HL-60 (cell line): ENCODE data around the gene KDM3B.

Experiments
- DNase-seq, 2 experiments: peaks; one replicate each; pipeline ENCODE4 v3.0.0-alpha.2; 2010 to 2020; ENCODE audit warnings: low read depth in 1 of 2, low spot score in 1 of 2
- H3K27ac ChIP-seq: fragments of 250-450 bp; sonication (Bioruptor Pico); replicated peaks from 2 replicates; pipeline ENCODE4 v1.5.1; 2020; ENCODE audit warnings: mild to moderate bottlenecking, moderate library complexity
- H3K27me3 ChIP-seq: fragments of 250-450 bp; sonication (Bioruptor Pico); 2 replicates; pipeline ENCODE4 v1.5.1; 2021; ENCODE audit warnings: mild to moderate bottlenecking, moderate library complexity; ENCODE audit not compliant: insufficient read depth, poor library complexity, severe bottlenecking
- H3K4me3 ChIP-seq: replicated peaks from 2 replicates; pipeline ENCODE4 v1.5.1; 2011; ENCODE audit warnings: mild to moderate bottlenecking, control low read depth, low read length; ENCODE audit not compliant: insufficient read depth
- CTCF ChIP-seq: IDR thresholded peaks from one replicate; pipeline ENCODE4 v1.5.1; 2011; ENCODE audit warnings: low read length, control low read depth, inconsistent platforms; ENCODE audit not compliant: insufficient read depth
- GABPA ChIP-seq: IDR thresholded peaks from 2 replicates; pipeline ENCODE4 v1.6.1; 2012; ENCODE audit warnings: low read depth
- POLR2AphosphoS5 ChIP-seq: IDR thresholded peaks from 2 replicates; pipeline ENCODE4 v1.6.1; 2012; ENCODE audit warnings: low read depth
- REST ChIP-seq: IDR thresholded peaks from 2 replicates; pipeline ENCODE4 v1.6.1; 2012; ENCODE audit warnings: low read depth; ENCODE audit not compliant: insufficient replicate concordance
- SPI1 ChIP-seq: IDR thresholded peaks from 2 replicates; pipeline ENCODE4 v1.6.1; 2012; ENCODE audit warnings: low read depth, mild to moderate bottlenecking, borderline replicate concordance

KDM3B gene

GRCh38 chr5:138352722-138353559 is 456 bp downstream of the KDM3B start:
- no peaks in the 10 kb centered on the region for H3K27me3 ChIP-seq
- TF ChIP-seq POLR2AphosphoS5 = no peak; the same call in 1 of the 2 replicates
- peak; percentile 62 to 66 for DNase-seq
- H3K27ac ChIP-seq = peak overlapping the region; percentile 97
- H3K4me3 ChIP-seq = peak overlapping the region; percentile 56

GRCh38 chr5:138353560-138354080 is 1.1 kb downstream of the KDM3B start:
- no peak for TF ChIP-seq REST
- no peak for TF ChIP-seq POLR2AphosphoS5
- TF ChIP-seq SPI1 = no peak
- TF ChIP-seq GABPA = no peak
- no peak for TF ChIP-seq CTCF
- Histone ChIP-seq H3K27me3 (no peaks in the 10 kb centered on the region), H3K27ac (peak overlapping the region; percentile 97), H3K4me3 (peak overlapping the region; percentile 56)
- DNase-seq = no peak

- H3K27me3 ChIP-seq = no peaks in the 10 kb centered on the region
- no peak for DNase-seq
- peak overlapping the region; percentile 97 for H3K27ac ChIP-seq
- H3K4me3 ChIP-seq = peak overlapping the region; percentile 56
- TF ChIP-seq POLR2AphosphoS5 (no peak), REST (no peak), GABPA (no peak), CTCF (no peak), SPI1 (no peak)
Measured at GRCh38 chr5:138354387-138354786, 1.9 kb downstream of the KDM3B start.

- TF ChIP-seq CTCF (no peak), POLR2AphosphoS5 (no peak), GABPA (no peak), REST (no peak), SPI1 (no peak)
- no peak overlapping the region for H3K27ac ChIP-seq
- peak in 1 of 2 experiments; percentile 23 for DNase-seq
- no peaks in the 10 kb centered on the region for H3K27me3 ChIP-seq
- no peak overlapping the region for H3K4me3 ChIP-seq
Measured at GRCh38 chr5:138354926-138355378, 2.5 kb downstream of the KDM3B start.
